ENCODE data around the gene TSPAN10. TPM values are rescaled to one million over a fixed set of nuclear protein-coding genes. Genes with fewer than 3 reads are reported as not detected.

The TSPAN10 gene
- total and polyA plus RNA-seq, 4 donors, result 0.17 to 0.84 (median 0.29) TPM

DNA sequence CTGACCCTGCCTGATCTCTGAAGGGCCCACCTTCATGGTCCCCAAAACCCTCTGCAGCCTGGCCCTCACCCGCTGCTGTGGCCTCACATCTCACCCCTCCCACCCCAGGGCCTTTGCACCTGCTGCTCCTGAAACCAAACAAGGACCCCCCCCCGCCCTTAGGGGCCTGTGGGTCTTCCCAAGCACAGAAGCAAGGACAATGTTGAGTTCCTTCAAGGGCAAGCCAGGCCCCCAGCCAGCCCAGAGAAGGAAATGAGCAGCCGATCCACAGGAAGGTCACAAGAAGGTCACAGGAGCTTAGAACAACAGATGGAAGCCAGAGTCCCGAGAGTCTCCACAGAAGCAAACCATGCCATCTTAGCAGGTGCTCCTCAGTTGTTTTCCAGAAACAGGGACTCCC, 19.8 kb downstream of the TSPAN10 start:
- no peak for DNase-seq (ENCODE audit: low spot score)
- Histone ChIP-seq H3K27me3 (ENCODE audit: control insufficient read depth in 4 of 4, insufficient read depth in 4 of 4, low read length in 3 of 4) (no peaks in the 10 kb centered on the region), H3K9ac (ENCODE audit: low read depth in 1 of 2, low read length in 2 of 2) (no peak overlapping the region), H3K36me3 (ENCODE audit: control insufficient read depth in 4 of 4, insufficient read depth in 3 of 4, low read depth in 1 of 4, low read length in 3 of 4) (no peaks in the 10 kb centered on the region), H3K4me3 (ENCODE audit: low read depth in 1 of 3, low read length in 3 of 3) (no peak overlapping the region), H3K9me3 (ENCODE audit: control insufficient read depth in 4 of 4, low read length in 3 of 4) (no peaks in the 10 kb centered on the region), H3K27ac (ENCODE audit: low read depth in 1 of 2, low read length in 2 of 2) (no peak overlapping the region), H3K4me1 (ENCODE audit: control insufficient read depth in 4 of 4, insufficient read depth in 4 of 4, low read length in 3 of 4) (peaks cover 0 to 3% (median 0%) of the 10 kb centered on the region in 4 donors)
- WGBS, result 67% methylated on average over 4 of the region's 4 CpGs
- TF ChIP-seq HNF4A (conservative IDR thresholded peaks at IDR 0.05) (no peak), HNF4G (IDR thresholded peaks at IDR 0.05) (no peak), EGR1 (IDR thresholded peaks at IDR 0.05; ENCODE audit: low read depth in 2 of 2) (no peak), GABPA (IDR thresholded peaks at IDR 0.05 in 1 of 2, conservative IDR thresholded peaks at IDR 0.05 in 1 of 2) (no peak), YY1 (IDR thresholded peaks at IDR 0.05) (no peak), FOXA1 (IDR thresholded peaks at IDR 0.05) (no peak)
- TF ChIP-seq, protein P1, sequence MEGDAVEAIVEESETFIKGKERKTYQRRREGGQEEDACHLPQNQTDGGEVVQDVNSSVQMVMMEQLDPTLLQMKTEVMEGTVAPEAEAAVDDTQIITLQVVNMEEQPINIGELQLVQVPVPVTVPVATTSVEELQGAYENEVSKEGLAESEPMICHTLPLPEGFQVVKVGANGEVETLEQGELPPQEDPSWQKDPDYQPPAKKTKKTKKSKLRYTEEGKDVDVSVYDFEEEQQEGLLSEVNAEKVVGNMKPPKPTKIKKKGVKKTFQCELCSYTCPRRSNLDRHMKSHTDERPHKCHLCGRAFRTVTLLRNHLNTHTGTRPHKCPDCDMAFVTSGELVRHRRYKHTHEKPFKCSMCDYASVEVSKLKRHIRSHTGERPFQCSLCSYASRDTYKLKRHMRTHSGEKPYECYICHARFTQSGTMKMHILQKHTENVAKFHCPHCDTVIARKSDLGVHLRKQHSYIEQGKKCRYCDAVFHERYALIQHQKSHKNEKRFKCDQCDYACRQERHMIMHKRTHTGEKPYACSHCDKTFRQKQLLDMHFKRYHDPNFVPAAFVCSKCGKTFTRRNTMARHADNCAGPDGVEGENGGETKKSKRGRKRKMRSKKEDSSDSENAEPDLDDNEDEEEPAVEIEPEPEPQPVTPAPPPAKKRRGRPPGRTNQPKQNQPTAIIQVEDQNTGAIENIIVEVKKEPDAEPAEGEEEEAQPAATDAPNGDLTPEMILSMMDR (IDR thresholded peaks at IDR 0.05; ENCODE audit: low read depth, low read length, missing input control), result no peak
- TF ChIP-seq, protein P2, sequence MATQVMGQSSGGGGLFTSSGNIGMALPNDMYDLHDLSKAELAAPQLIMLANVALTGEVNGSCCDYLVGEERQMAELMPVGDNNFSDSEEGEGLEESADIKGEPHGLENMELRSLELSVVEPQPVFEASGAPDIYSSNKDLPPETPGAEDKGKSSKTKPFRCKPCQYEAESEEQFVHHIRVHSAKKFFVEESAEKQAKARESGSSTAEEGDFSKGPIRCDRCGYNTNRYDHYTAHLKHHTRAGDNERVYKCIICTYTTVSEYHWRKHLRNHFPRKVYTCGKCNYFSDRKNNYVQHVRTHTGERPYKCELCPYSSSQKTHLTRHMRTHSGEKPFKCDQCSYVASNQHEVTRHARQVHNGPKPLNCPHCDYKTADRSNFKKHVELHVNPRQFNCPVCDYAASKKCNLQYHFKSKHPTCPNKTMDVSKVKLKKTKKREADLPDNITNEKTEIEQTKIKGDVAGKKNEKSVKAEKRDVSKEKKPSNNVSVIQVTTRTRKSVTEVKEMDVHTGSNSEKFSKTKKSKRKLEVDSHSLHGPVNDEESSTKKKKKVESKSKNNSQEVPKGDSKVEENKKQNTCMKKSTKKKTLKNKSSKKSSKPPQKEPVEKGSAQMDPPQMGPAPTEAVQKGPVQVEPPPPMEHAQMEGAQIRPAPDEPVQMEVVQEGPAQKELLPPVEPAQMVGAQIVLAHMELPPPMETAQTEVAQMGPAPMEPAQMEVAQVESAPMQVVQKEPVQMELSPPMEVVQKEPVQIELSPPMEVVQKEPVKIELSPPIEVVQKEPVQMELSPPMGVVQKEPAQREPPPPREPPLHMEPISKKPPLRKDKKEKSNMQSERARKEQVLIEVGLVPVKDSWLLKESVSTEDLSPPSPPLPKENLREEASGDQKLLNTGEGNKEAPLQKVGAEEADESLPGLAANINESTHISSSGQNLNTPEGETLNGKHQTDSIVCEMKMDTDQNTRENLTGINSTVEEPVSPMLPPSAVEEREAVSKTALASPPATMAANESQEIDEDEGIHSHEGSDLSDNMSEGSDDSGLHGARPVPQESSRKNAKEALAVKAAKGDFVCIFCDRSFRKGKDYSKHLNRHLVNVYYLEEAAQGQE (IDR thresholded peaks at IDR 0.05), result no peak
- TF ChIP-seq, protein P3, sequence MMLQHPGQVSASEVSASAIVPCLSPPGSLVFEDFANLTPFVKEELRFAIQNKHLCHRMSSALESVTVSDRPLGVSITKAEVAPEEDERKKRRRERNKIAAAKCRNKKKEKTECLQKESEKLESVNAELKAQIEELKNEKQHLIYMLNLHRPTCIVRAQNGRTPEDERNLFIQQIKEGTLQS (IDR thresholded peaks at IDR 0.05), result no peak

DNA sequence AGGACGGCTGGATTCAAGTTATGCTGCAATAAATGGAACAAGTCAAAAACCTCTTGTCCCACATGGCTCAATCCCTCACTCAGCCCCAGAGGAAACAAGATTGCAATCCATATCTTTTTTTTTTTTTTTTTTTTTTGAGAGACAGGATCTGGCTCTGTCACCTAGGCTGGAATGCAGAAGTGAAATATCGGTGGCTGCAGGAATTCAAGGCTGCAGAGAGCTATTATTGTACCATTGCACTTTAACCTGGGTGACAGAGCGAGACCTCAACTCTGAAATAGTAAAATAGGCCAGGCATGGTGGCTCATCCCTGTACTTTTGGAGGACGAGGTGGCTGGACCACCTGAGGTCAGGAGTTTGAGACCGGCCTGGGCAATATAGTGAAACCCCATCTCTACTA, 22.0 kb downstream of the TSPAN10 start:
- 79% methylated on average over 5 of the region's 5 CpGs for WGBS
- no peak overlapping the region for H3K4me3 ChIP-seq (ENCODE audit: low read depth in 1 of 3, low read length in 3 of 3)
- H3K9ac ChIP-seq (ENCODE audit: low read depth in 1 of 2, low read length in 2 of 2), result no peak overlapping the region
- no peaks in the 10 kb centered on the region for H3K36me3 ChIP-seq (ENCODE audit: control insufficient read depth in 4 of 4, insufficient read depth in 3 of 4, low read depth in 1 of 4, low read length in 3 of 4)
- no peaks in the 10 kb centered on the region for H3K9me3 ChIP-seq (ENCODE audit: control insufficient read depth in 4 of 4, low read length in 3 of 4)
- DNase-seq (ENCODE audit: low spot score), result no peak
- H3K4me1 ChIP-seq (ENCODE audit: control insufficient read depth in 4 of 4, insufficient read depth in 4 of 4, low read length in 3 of 4), result peaks cover 0 to 3% (median 0%) of the 10 kb centered on the region in 4 donors
- H3K27me3 ChIP-seq (ENCODE audit: control insufficient read depth in 4 of 4, insufficient read depth in 4 of 4, low read length in 3 of 4), result no peaks in the 10 kb centered on the region
- no peak overlapping the region for H3K27ac ChIP-seq (ENCODE audit: low read depth in 1 of 2, low read length in 2 of 2)
- no peak for TF ChIP-seq HNF4G (IDR thresholded peaks at IDR 0.05)
- TF ChIP-seq GABPA (IDR thresholded peaks at IDR 0.05 in 1 of 2, conservative IDR thresholded peaks at IDR 0.05 in 1 of 2), result no peak
- TF ChIP-seq, protein P4, sequence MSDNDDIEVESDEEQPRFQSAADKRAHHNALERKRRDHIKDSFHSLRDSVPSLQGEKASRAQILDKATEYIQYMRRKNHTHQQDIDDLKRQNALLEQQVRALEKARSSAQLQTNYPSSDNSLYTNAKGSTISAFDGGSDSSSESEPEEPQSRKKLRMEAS (IDR thresholded peaks at IDR 0.05), result no peak
- TF ChIP-seq FOXA1 (IDR thresholded peaks at IDR 0.05), result no peak
- TF ChIP-seq EGR1 (IDR thresholded peaks at IDR 0.05; ENCODE audit: low read depth in 2 of 2), result no peak
- no peak for TF ChIP-seq JUND (IDR thresholded peaks at IDR 0.05)
- TF ChIP-seq RAD21 (IDR thresholded peaks at IDR 0.05), result no peak
- no peak for TF ChIP-seq HNF4A (conservative IDR thresholded peaks at IDR 0.05)
- TF ChIP-seq, protein P1 (IDR thresholded peaks at IDR 0.05; ENCODE audit: low read depth, low read length, missing input control), result no peak
- no peak for TF ChIP-seq SP1 (IDR thresholded peaks at IDR 0.05)
- TF ChIP-seq YY1 (IDR thresholded peaks at IDR 0.05), result no peak
- TF ChIP-seq, protein P2 (IDR thresholded peaks at IDR 0.05), result no peak
- TF ChIP-seq, protein P3 (IDR thresholded peaks at IDR 0.05), result no peak

Measured in liver (tissue), 9 donors.